Mesothelial cell of epicardium (in vitro differentiated cells): ENCODE data around the gene TMEM9. TPM values are rescaled to one million over a fixed set of nuclear protein-coding genes. Genes with fewer than 3 reads are reported as not detected.

Source experiments
- DNase-seq, 2 experiments: peaks; one replicate each; pipeline ENCODE4 v3.0.0; 2021; ENCODE audit warnings: low spot score in 2 of 2; ENCODE audit not compliant: unreplicated experiment in 2 of 2
- H3K27ac Mint-ChIP-seq: 2 replicates; pipeline ENCODE4 v1.8.0; 2021; ENCODE audit warnings: mixed read lengths
- H3K27me3 Mint-ChIP-seq: 2 replicates; pipeline ENCODE4 v1.8.0; 2021; ENCODE audit warnings: low read depth, mixed read lengths
- H3K36me3 Mint-ChIP-seq: 2 replicates; pipeline ENCODE4 v1.8.0; 2021; ENCODE audit warnings: mixed read lengths
- H3K4me1 Mint-ChIP-seq: 2 replicates; pipeline ENCODE4 v1.8.0; 2021; ENCODE audit warnings: mixed read lengths
- H3K4me3 Mint-ChIP-seq: 2 replicates; pipeline ENCODE4 v1.8.0; 2021; ENCODE audit warnings: mild to moderate bottlenecking, moderate library complexity, mixed read lengths
- H3K9me3 Mint-ChIP-seq: 2 replicates; pipeline ENCODE4 v1.8.0; 2021; ENCODE audit warnings: mixed read lengths
- total RNA-seq: library from RNA; stranded (reverse); gene quantifications from 3 replicates; pipeline ENCODE4 v1.2.1, GENCODE V29; 2021
- TF ChIP-seq, protein P1 (sequence below): fragments of 200-600 bp; sonication (generic); IDR thresholded peaks from one replicate; pipeline ENCODE4 v1.5.0; 2021; ENCODE audit warnings: antibody characterized with exemption; ENCODE audit not compliant: unreplicated experiment

Gene TMEM9
- total RNA-seq, 1 donor from 2014 or later, result 133 TPM

DNA sequence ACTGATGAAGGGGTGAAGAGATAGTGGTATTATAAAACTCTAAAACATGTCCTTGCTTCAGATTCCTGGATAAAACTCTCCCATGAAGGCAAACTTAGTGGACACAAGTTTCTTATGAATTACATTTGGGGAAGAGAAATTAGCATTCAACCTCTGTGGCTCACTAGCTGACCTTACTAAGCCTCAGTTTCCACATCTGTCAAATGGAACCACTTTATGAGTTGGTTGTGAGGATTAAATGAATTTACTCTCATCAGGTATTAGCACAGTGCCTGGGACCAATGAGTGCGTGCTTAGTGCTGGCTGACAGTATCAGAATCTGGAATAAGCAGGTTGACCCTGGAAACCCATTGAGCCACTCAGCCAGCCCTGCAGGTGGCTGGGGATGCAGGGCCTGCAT lies 44.6 kb downstream of the TMEM9 start:
- TF ChIP-seq, protein P1, sequence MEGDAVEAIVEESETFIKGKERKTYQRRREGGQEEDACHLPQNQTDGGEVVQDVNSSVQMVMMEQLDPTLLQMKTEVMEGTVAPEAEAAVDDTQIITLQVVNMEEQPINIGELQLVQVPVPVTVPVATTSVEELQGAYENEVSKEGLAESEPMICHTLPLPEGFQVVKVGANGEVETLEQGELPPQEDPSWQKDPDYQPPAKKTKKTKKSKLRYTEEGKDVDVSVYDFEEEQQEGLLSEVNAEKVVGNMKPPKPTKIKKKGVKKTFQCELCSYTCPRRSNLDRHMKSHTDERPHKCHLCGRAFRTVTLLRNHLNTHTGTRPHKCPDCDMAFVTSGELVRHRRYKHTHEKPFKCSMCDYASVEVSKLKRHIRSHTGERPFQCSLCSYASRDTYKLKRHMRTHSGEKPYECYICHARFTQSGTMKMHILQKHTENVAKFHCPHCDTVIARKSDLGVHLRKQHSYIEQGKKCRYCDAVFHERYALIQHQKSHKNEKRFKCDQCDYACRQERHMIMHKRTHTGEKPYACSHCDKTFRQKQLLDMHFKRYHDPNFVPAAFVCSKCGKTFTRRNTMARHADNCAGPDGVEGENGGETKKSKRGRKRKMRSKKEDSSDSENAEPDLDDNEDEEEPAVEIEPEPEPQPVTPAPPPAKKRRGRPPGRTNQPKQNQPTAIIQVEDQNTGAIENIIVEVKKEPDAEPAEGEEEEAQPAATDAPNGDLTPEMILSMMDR, result no peak
- H3K36me3 Mint-ChIP-seq, result no peaks in the 10 kb centered on the region
- peaks cover 8% of the 10 kb centered on the region for H3K27me3 Mint-ChIP-seq
- no peaks in the 10 kb centered on the region for H3K4me1 Mint-ChIP-seq
- H3K27ac Mint-ChIP-seq, result no peak overlapping the region
- H3K9me3 Mint-ChIP-seq, result no peaks in the 10 kb centered on the region
- H3K4me3 Mint-ChIP-seq, result no peak overlapping the region
- DNase-seq, result no peak

- Mint-ChIP-seq H3K4me3 (no peak overlapping the region), H3K27me3 (peaks cover 3% of the 10 kb centered on the region), H3K27ac (no peak overlapping the region), H3K4me1 (no peaks in the 10 kb centered on the region), H3K36me3 (no peaks in the 10 kb centered on the region), H3K9me3 (no peaks in the 10 kb centered on the region)
- DNase-seq, result no peak
- TF ChIP-seq, protein P1, result no peak
Observed at GRCh38 chr1:201108614-201109013, 45.7 kb downstream of the TMEM9 start.

DNA sequence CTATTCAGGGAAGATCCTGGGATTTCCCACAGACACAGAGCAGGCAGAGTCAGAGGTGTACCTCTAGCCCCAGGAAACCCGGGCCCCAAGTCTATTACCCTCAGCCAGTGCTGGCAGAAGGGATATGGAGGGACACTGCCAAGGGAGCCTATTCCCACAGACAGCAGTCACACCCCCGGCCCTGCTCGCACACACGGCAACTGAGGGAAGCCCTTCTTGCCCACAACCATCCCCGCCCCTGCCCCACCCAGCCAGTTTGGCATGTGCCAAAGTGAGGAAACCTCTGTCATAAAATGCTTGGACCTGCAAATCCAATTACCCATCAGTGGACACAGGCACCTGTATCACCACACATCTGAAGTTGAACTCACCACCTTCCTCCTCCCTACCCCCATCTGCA lies 48.6 kb downstream of the TMEM9 start:
- Mint-ChIP-seq H3K9me3 (no peaks in the 10 kb centered on the region), H3K4me1 (no peaks in the 10 kb centered on the region), H3K27me3 (no peaks in the 10 kb centered on the region), H3K27ac (no peak overlapping the region), H3K36me3 (no peaks in the 10 kb centered on the region), H3K4me3 (no peak overlapping the region)
- no peak for DNase-seq
- TF ChIP-seq, protein P1, result no peak

GRCh38 chr1:201104141-201104540 lies 50.1 kb downstream of the TMEM9 start:
- H3K4me3 Mint-ChIP-seq, result no peak overlapping the region
- no peak overlapping the region for H3K27ac Mint-ChIP-seq
- no peaks in the 10 kb centered on the region for H3K9me3 Mint-ChIP-seq
- TF ChIP-seq, protein P1, result no peak
- H3K4me1 Mint-ChIP-seq, result no peaks in the 10 kb centered on the region
- H3K27me3 Mint-ChIP-seq, result no peaks in the 10 kb centered on the region
- no peaks in the 10 kb centered on the region for H3K36me3 Mint-ChIP-seq
- no peak for DNase-seq

DNA sequence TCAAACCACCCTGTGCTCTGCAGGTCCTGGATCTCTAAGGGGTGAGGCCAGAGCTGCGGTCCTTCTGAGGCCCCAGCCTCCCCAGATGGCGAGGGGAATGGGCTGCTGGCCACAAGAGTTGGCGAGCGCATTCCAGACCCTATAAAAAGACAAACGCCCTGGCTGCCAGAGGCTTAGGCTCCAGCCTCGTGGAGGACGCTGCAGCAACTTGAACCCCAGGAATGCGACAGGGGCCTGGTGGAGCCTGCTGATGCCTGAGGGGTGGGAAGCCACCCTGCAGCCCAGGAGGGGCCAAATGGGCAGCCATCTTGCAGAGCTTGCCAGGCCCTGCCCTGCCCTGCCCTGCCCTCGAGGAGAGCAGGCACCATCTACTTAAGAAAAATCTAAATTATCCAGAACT lies 50.6 kb downstream of the TMEM9 start:
- H3K4me3 Mint-ChIP-seq, result no peak overlapping the region
- no peaks in the 10 kb centered on the region for H3K27me3 Mint-ChIP-seq
- H3K4me1 Mint-ChIP-seq, result no peaks in the 10 kb centered on the region
- H3K36me3 Mint-ChIP-seq, result no peaks in the 10 kb centered on the region
- TF ChIP-seq, protein P1, result no peak
- DNase-seq, result no peak
- H3K27ac Mint-ChIP-seq, result no peak overlapping the region
- H3K9me3 Mint-ChIP-seq, result no peaks in the 10 kb centered on the region

DNA sequence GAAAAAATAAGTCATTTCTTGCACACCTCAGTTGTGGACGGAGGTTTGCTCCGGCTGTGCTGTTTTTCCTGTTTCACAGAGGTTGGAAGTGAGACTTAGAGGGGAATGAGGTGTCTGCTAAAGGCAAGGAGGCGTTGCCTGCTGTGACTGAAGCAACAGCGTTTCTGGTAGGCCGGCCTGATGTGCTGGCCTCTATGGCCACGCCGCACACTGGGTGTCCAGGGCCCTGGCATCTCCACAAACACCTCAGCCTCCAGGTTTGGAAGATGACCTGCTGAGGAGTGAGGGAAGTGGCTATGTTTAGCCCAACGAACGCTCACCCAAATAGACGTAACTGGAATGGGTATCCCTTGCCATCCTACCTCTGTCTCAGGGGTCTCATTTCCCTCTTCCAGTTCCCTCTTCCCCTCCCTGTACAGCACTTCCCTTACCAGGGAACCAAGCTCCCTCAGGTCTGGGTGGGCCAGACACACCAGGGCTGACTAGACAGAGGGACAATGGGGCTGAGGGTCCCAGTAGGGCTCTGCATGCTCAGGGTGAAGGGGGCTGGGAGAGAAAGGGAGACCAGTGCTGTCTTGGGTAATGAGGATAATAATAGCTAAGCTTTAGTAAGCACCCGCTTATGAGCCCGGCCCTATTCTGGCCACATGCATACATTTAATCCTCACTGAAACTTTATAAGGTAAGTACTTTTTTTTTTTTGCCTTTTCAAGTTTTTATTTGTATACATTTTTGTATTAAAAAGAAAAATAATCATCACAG lies 53.9 kb downstream of the TMEM9 start:
- no peak overlapping the region for H3K27ac Mint-ChIP-seq
- H3K9me3 Mint-ChIP-seq, result no peaks in the 10 kb centered on the region
- H3K27me3 Mint-ChIP-seq, result peaks cover 3% of the 10 kb centered on the region
- H3K4me3 Mint-ChIP-seq, result no peak overlapping the region
- no peaks in the 10 kb centered on the region for H3K4me1 Mint-ChIP-seq
- TF ChIP-seq, protein P1, result no peak
- H3K36me3 Mint-ChIP-seq, result no peaks in the 10 kb centered on the region
- DNase-seq, result no peak
